Neural cell (in vitro differentiated cells): Measurements from ENCODE around the gene TRPM8. TPM values are rescaled to one million over a fixed set of nuclear protein-coding genes. Genes with fewer than 3 reads are reported as not detected.

Source experiments
- H2AFZ ChIP-seq: fragments of 200-600, 300-800 bp; sonication (generic), shearing (Covaris generic); 2 replicates; pipeline ENCODE4 v1.6.0; 2014; ENCODE audit warnings: low read depth, mild to moderate bottlenecking, antibody characterized with exemption, low read length, moderate library complexity
- H3F3A ChIP-seq: fragments of 200-600 bp; shearing (Covaris generic); 2 replicates; pipeline ENCODE4 v1.6.1; 2016; ENCODE audit warnings: mild to moderate bottlenecking, moderate library complexity, mixed read lengths, antibody characterized with exemption, low read length; ENCODE audit not compliant: insufficient read depth, poor library complexity, severe bottlenecking
- H3K27ac ChIP-seq: fragments of 200-600, 300-800 bp; sonication (generic), shearing (Covaris generic); 2 replicates; pipeline ENCODE4 v1.5.1; 2014; ENCODE audit warnings: mild to moderate bottlenecking, low read length, moderate library complexity
- H3K27me3 ChIP-seq: fragments of 300-800, 200-600 bp; sonication (generic), shearing (Covaris generic); 2 replicates; pipeline ENCODE4 v1.6.0; 2014; ENCODE audit warnings: mild to moderate bottlenecking, low read depth, low read length, moderate library complexity; ENCODE audit not compliant: insufficient read depth
- H3K36me3 ChIP-seq: fragments of 300-800, 200-600 bp; sonication (generic), shearing (Covaris generic); 2 replicates; pipeline ENCODE4 v1.5.1; 2014; ENCODE audit warnings: mild to moderate bottlenecking, antibody characterized with exemption, low read length, moderate library complexity; ENCODE audit not compliant: insufficient read depth
- H3K4me2 ChIP-seq: fragments of 300-800, 200-600 bp; sonication (generic), shearing (Covaris generic); 2 replicates; pipeline ENCODE4 v1.6.0; 2014; ENCODE audit warnings: mild to moderate bottlenecking, low read length
- H3K4me3 ChIP-seq: fragments of 300-800, 200-600 bp; sonication (generic), shearing (Covaris generic); 2 replicates; pipeline ENCODE4 v1.5.1; 2014; ENCODE audit warnings: mild to moderate bottlenecking, low read length, moderate library complexity
- H3K79me2 ChIP-seq: fragments of 200-600 bp; shearing (Covaris generic); replicated peaks from 2 replicates; pipeline ENCODE4 v1.6.0; 2014; ENCODE audit warnings: mild to moderate bottlenecking, low read length, moderate library complexity; ENCODE audit not compliant: insufficient read depth
- H3K9ac ChIP-seq: fragments of 300-800, 200-600 bp; sonication (generic), shearing (Covaris generic); 2 replicates; pipeline ENCODE4 v1.6.1; 2016; ENCODE audit warnings: mild to moderate bottlenecking, low read length, mixed read lengths
- H3K9me2 ChIP-seq: fragments of 200-600 bp; shearing (Covaris generic); 2 replicates; pipeline ENCODE4 v1.6.1; 2016; ENCODE audit warnings: mild to moderate bottlenecking, low read length, mixed read lengths; ENCODE audit not compliant: insufficient read depth
- H3K9me3 ChIP-seq: fragments of 200-600, 300-800 bp; sonication (generic), shearing (Covaris generic); 2 replicates; pipeline ENCODE4 v1.6.1; 2016; ENCODE audit warnings: mild to moderate bottlenecking, mixed run types, low read length, moderate library complexity, mixed read lengths
- H4K20me1 ChIP-seq: fragments of 200-600 bp; shearing (Covaris generic); 2 replicates; pipeline ENCODE4 v1.6.1; 2016; ENCODE audit warnings: mild to moderate bottlenecking, mixed run types; ENCODE audit not compliant: insufficient read depth
- CTCF ChIP-seq: fragments of 450-650 bp; IDR thresholded peaks from 2 replicates; pipeline ENCODE4 v1.5.1; 2014; ENCODE audit warnings: antibody characterized with exemption, mild to moderate bottlenecking, moderate library complexity; ENCODE audit not compliant: poor library complexity, severe bottlenecking
- EP300 ChIP-seq: fragments of 450-650 bp; conservative IDR thresholded peaks from 2 replicates; pipeline ENCODE4 v1.6.1; 2014; ENCODE audit warnings: antibody characterized with exemption, mild to moderate bottlenecking, moderate library complexity; ENCODE audit not compliant: poor library complexity, severe bottlenecking
- EZH2 ChIP-seq: fragments of 200-600, 300-800 bp; shearing (Covaris generic), sonication (generic); IDR thresholded peaks from 2 replicates; pipeline ENCODE4 v1.6.1; 2014; ENCODE audit warnings: antibody characterized with exemption, low read length, borderline replicate concordance, mild to moderate bottlenecking; ENCODE audit not compliant: insufficient read depth, poor library complexity, severe bottlenecking
- MXI1 ChIP-seq: fragments of 450-650 bp; conservative IDR thresholded peaks from 2 replicates; pipeline ENCODE4 v1.6.1; 2014; ENCODE audit warnings: antibody characterized with exemption, mild to moderate bottlenecking; ENCODE audit not compliant: poor library complexity, severe bottlenecking
- POLR2AphosphoS5 ChIP-seq: IDR thresholded peaks from 2 replicates; pipeline ENCODE4 v1.6.1; 2012
- RAD21 ChIP-seq: fragments of 450-650 bp; conservative IDR thresholded peaks from 2 replicates; pipeline ENCODE4 v1.6.1; 2014; ENCODE audit warnings: antibody characterized with exemption, mild to moderate bottlenecking, moderate library complexity
- REST ChIP-seq: IDR thresholded peaks from 2 replicates; pipeline ENCODE4 v1.6.1; 2012; ENCODE audit warnings: borderline replicate concordance
- SMC3 ChIP-seq: fragments of 450-650 bp; conservative IDR thresholded peaks from 2 replicates; pipeline ENCODE4 v1.6.1; 2014; ENCODE audit warnings: antibody characterized with exemption, mild to moderate bottlenecking, moderate library complexity; ENCODE audit not compliant: poor library complexity
- TAF1 ChIP-seq: IDR thresholded peaks from 2 replicates; pipeline ENCODE4 v1.6.1; 2012; ENCODE audit warnings: low read depth
- polyA plus RNA-seq: library from polyadenylated mRNA; depleted of rRNA; stranded (reverse); fragments of >200 nt; gene quantifications from 2 replicates; pipeline ENCODE4 v1.2.3, GENCODE V29; 2014

The TRPM8 gene
- polyA plus RNA-seq, 1 donor from 2014 or later: not detected

GRCh38 chr2:234020332-234020731 is 103.2 kb downstream of the TRPM8 start:
- H3K79me2 ChIP-seq: no peaks in the 10 kb centered on the region
- H2AFZ ChIP-seq: no peak overlapping the region
- H3K9me3 ChIP-seq: no peaks in the 10 kb centered on the region
- H3K4me3 ChIP-seq: no peak overlapping the region
- no peak overlapping the region for H3K4me2 ChIP-seq
- H3K27me3 ChIP-seq: no peaks in the 10 kb centered on the region
- no peak overlapping the region for H3K9ac ChIP-seq
- H3K9me2 ChIP-seq: no peaks in the 10 kb centered on the region
- no peaks in the 10 kb centered on the region for H3F3A ChIP-seq
- no peaks in the 10 kb centered on the region for H3K36me3 ChIP-seq
- no peaks in the 10 kb centered on the region for H4K20me1 ChIP-seq
- H3K27ac ChIP-seq: no peak overlapping the region
- no peak for TF ChIP-seq REST
- no peak for TF ChIP-seq MXI1
- TF ChIP-seq EZH2: no peak
- TF ChIP-seq TAF1: no peak
- TF ChIP-seq EP300: no peak
- TF ChIP-seq SMC3: no peak
- TF ChIP-seq CTCF: no peak
- TF ChIP-seq RAD21: no peak

- no peak overlapping the region for H3K4me2 ChIP-seq
- no peaks in the 10 kb centered on the region for H3K27me3 ChIP-seq
- no peak overlapping the region for H3K27ac ChIP-seq
- H4K20me1 ChIP-seq: no peaks in the 10 kb centered on the region
- no peaks in the 10 kb centered on the region for H3K79me2 ChIP-seq
- no peaks in the 10 kb centered on the region for H3K9me2 ChIP-seq
- no peaks in the 10 kb centered on the region for H3K9me3 ChIP-seq
- no peaks in the 10 kb centered on the region for H3F3A ChIP-seq
- H3K36me3 ChIP-seq: no peaks in the 10 kb centered on the region
- H3K4me3 ChIP-seq: no peak overlapping the region
- H3K9ac ChIP-seq: no peak overlapping the region
- no peak overlapping the region for H2AFZ ChIP-seq
- TF ChIP-seq MXI1 (no peak), POLR2AphosphoS5 (no peak), EP300 (no peak), RAD21 (no peak), SMC3 (no peak), TAF1 (no peak), EZH2 (no peak), CTCF (no peak), REST (no peak)
Measured at GRCh38 chr2:234022424-234022823, 105.3 kb downstream of the TRPM8 start.
